Skeletal muscle cell (primary cell): ENCODE data around the gene TNFRSF12A.

Source experiments
- DNase-seq: peaks from one replicate; pipeline ENCODE4 v3.0.0-alpha.2; 2010; ENCODE audit warnings: low read depth
- H3K4me3 ChIP-seq: 2 replicates; pipeline ENCODE4 v1.5.1; 2011; ENCODE audit warnings: low read depth, mild to moderate bottlenecking, control low read depth, low read length, moderate library complexity

TNFRSF12A gene

GRCh38 chr16:2985462-2985861, 34.7 kb upstream of the TNFRSF12A start:
- no peak for DNase-seq
- no peak overlapping the region for H3K4me3 ChIP-seq

- no peak overlapping the region for H3K4me3 ChIP-seq
- no peak for DNase-seq
These were observed 34.2 kb upstream of the TNFRSF12A start for GRCh38 chr16:2985893-2986355.

- no peak overlapping the region for H3K4me3 ChIP-seq
These were observed 33.5 kb upstream of the TNFRSF12A start for GRCh38 chr16:2986623-2987188.

GRCh38 chr16:2987286-2987685, 32.9 kb upstream of the TNFRSF12A start:
- H3K4me3 ChIP-seq, result no peak overlapping the region
- DNase-seq, result no peak

More at GRCh38 chr16:2986623-2987188, 33.5 kb upstream of the TNFRSF12A start:
- no peak for DNase-seq

- H3K4me3 ChIP-seq, result no peak overlapping the region
- DNase-seq, result no peak
These were observed 32.3 kb upstream of the TNFRSF12A start for GRCh38 chr16:2987833-2988232.

DNA sequence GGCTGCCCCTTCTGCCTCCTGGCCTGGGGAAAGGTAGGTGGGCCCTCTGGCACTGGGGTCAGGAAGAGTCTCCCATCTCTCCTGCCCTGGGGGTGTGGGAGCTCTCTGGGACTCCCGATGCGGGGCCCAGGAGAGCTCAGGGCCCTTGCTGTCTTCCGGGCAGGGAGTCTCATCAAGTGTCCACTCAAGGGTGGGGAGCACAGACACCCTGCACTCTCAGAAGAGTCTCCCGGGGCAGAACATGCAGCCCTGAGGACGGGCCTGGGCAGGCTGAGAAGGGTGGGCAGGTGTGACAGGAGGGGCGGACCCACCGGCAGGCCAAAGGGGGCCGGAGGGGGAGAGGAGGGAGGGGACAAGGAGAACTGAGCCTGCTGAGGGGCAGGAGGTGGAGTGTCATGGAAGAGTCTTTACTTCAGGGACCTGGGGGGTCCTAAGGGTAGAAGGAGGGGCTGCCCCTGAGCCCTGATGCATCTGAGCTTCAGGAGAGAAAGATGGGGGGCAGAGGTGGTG, 31.5 kb upstream of the TNFRSF12A start:
- no peak overlapping the region for H3K4me3 ChIP-seq
- DNase-seq, result no peak

DNA sequence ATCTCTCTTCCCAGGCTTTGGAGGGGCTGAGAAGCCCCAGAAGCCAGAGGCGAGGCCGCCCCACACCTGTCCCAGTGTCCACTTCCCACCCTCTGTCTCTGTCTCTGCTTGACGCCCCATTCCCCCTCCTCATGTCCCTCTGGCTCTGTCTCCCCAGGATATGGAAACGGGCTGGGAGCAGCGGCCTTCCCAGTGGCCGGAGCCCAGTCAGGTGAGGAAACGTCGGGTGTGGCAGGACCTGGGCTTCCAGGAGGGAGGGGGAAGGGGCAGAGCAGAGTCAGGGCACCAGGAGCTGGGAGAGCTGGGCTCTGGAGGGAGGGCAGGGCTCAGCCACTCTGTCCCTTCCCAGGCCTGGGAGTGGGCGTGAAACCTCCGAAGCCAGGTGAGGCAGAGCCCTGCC, 29.3 kb upstream of the TNFRSF12A start:
- no peak overlapping the region for H3K4me3 ChIP-seq

DNA sequence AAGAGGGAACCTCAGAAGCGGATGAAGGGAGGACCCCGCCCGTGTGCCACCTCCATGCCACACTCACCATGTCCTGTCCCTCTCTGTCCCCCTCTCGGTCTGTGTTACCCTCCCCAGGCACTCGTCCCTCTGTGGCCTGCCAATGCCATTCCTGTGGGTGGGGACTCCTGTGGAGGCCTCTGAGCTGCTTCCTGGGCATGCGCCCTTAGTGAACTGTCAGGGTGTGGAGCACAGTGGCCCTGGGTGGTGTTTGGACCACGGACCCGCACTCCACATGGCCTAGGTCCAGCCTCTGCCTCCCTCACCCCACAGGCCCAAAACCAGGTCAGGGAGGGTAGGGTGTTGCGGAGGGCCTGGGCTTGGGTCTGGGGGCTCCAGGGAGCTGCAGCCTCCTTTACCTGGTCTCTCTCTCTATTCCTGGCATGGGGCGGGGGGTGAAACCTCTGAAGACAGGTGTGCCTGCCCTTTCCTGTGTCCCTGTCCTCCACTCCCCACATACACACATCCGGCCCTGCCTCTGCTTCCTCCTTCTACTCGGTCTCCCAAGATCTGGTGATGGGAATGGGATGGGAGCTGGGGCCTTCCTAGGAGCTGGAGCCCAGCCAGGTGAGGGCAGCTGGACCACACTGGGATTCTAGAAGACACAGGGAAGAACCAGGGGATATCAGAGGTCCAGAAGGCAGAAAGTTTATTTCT, 28.5 kb upstream of the TNFRSF12A start:
- no peak overlapping the region for H3K4me3 ChIP-seq
- no peak for DNase-seq

More for the DNA sequence above, 29.3 kb upstream of the TNFRSF12A start:
- DNase-seq, result no peak

DNA sequence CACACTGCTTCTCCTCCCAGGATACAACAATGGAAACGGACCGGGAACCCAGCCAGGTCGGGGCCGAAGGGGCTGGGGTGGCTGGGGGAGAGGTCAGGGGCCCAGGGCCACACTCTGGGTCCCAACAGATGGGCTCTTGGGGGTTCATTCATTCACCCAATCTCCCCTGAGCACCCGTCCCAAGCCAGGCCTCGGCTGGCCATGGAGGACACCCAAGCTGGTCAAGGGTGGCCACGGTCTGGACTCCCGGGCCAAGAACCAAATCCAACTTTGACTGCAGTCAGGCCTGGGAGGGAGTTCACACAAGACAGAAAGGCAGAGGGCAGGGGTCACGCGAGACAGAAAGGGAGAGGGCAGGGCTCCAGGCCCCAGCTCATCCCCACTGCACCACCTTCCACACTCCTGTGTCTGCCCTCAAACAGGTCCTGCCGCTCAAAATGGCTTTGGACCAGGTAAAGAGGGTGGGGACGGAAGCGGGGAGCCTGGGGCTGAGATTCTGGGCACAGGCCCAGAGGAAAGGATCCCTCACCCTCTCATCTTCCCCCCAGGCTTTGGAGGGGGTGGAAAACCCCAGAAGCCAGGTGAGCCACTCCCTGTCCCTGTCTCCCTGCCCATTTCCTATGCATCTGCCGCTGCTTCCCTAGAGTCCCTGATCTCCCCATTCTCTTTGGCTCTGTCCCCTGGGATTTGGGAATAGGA, 27.6 kb upstream of the TNFRSF12A start:
- no peak overlapping the region for H3K4me3 ChIP-seq
- DNase-seq, result no peak

DNA sequence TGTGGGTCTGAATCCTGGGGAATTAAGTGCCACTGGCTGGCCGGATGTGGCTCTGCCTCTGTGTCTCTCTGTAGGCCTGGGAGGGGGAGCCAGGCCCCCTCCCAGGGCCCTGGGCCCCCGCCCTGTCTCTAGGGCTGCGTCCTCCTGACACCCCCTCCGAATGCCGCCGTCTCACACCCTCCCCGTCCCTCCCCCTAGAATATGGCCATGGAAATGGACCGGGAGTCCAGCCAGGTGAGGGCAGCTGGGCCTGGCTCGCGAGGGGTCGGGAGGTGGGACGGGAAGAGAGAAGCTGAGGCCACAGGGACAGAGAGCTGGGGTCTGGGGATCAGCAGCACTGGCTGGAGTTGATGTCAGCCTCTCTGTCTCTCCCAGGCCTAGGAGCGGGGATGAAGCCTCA, 23.9 kb upstream of the TNFRSF12A start:
- no peak overlapping the region for H3K4me3 ChIP-seq
- DNase-seq, result no peak

GRCh38 chr16:2999929-3000328, 20.2 kb upstream of the TNFRSF12A start:
- DNase-seq, result no peak
- no peak overlapping the region for H3K4me3 ChIP-seq

- no peak overlapping the region for H3K4me3 ChIP-seq
- no peak for DNase-seq
These were observed 19.6 kb upstream of the TNFRSF12A start for GRCh38 chr16:3000540-3000939.

DNA sequence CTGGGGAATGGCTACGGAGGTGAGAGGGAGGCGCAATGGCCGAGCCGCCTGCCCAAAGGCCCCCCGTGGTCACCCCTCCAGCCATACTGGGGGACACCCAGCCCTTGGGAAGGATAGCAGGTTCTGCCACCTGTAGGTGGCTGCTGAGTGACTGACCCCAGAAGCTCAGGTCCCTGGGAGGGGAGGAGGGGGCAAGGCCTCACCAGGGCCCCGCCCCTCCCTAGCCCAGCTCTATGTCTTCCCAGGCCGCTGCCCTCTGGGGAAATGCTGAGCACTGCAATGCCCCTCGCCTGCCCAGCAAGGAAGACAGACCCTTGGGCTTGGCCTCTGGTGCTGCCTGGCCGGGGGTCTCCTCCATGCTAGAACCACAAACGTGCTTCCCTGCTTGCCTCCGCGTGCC, 18.9 kb upstream of the TNFRSF12A start:
- DNase-seq, result no peak

GRCh38 chr16:3003582-3004270, 16.4 kb upstream of the TNFRSF12A start:
- no peak overlapping the region for H3K4me3 ChIP-seq
- DNase-seq, result peak; percentile 94

More for the DNA sequence above, 18.9 kb upstream of the TNFRSF12A start:
- H3K4me3 ChIP-seq, result no peak overlapping the region

- no peak overlapping the region for H3K4me3 ChIP-seq
- no peak for DNase-seq
These were observed 15.8 kb upstream of the TNFRSF12A start for GRCh38 chr16:3004319-3004718.

- peak overlapping the region; percentile 27 for H3K4me3 ChIP-seq
- no peak for DNase-seq
These were observed 15.3 kb upstream of the TNFRSF12A start for GRCh38 chr16:3004781-3005284.

- no peak overlapping the region for H3K4me3 ChIP-seq
- no peak for DNase-seq
These were observed 12.9 kb upstream of the TNFRSF12A start for GRCh38 chr16:3007059-3007956.

- DNase-seq, result no peak
- no peak overlapping the region for H3K4me3 ChIP-seq
These were observed 12.0 kb upstream of the TNFRSF12A start for GRCh38 chr16:3007957-3008689.
